Posterior vena cava (tissue), 2 donors: ENCODE measurements around the gene PNN. TPM values are rescaled to one million over a fixed set of nuclear protein-coding genes. Genes with fewer than 3 reads are reported as not detected.
"Not testable (repeated sequence)": the region's sequence is repeated elsewhere in the genome, so short reads cannot be mapped to it uniquely, and the experiment has no call there.

ENCODE experiments used
- DNase-seq: peaks from one replicate; pipeline ENCODE4 v3.0.0-alpha.2; 2020; ENCODE audit warnings: low spot score
- intact Hi-C, 2 donors: fragments of 100-400 bp; cut with DNase I; formaldehyde crosslinking; loops; one replicate each; pipeline versions ENCODE4 v1.14.1 to v1.14.2; 2022 to 2023
- long read RNA-seq, 2 donors: library from polyadenylated mRNA; unstranded; transcript quantifications; one replicate each; pipeline ENCODE4 v2.0.0, GENCODE V29; 2020 to 2021
- total RNA-seq, 2 donors: library from RNA; stranded (reverse); fragmentation: NEBNext Ultra II Directional; extraction: Animal tissue kit (Norgen Biotek cat#: 25700); gene quantifications; one replicate each; pipeline ENCODE4 v1.2.1, GENCODE V29; 2021
- donor health status: DM: yes; HTN: yes; CAD: no.
- donor health status: DM: yes; HTN: yes; CAD: no.

PNN gene
- total RNA-seq = 10 to 100 TPM; 37.7 to 42.6 TPM
- long read RNA-seq, donor 1, transcript PNN-201 (9 exons, 3,576 nt) = major isoform, 11 of 15 reads
- long read RNA-seq, donor 1, partial matches to known transcripts = 2 of 15 reads
- long read RNA-seq, donor 1, other reads (novel, unspliced or antisense) = 2 of 15 reads
- long read RNA-seq, donor 2, transcript PNN-201 (9 exons, 3,576 nt) = major isoform, 36 of 48 reads
- long read RNA-seq, donor 2, partial matches to known transcripts = 8 of 48 reads
- long read RNA-seq, donor 2, other reads (novel, unspliced or antisense) = 4 of 48 reads

GRCh38 chr14:39174560-39175444, at the start of gene PNN:
Gene PNN (plus strand): TSS chr14:39175254. CDS start chr14:39175280, 26 bp downstream.
- intact Hi-C loops = loop anchor here in 1 of 2 donors (10.0 kb wide), 1 partner anchor 100 kb away; no protein-coding TSS in a partner anchor
- peak; percentile 98 for DNase-seq

- intact Hi-C loops, DNase-seq: not testable (repeated sequence)
Observed at GRCh38 chr14:39137835-39138234, 37.2 kb upstream of the PNN start.

- intact Hi-C loops = no loop called here
- DNase-seq = no peak
Observed at GRCh38 chr14:39138440-39138839, 36.6 kb upstream of the PNN start.

GRCh38 chr14:39140170-39140569, 34.9 kb upstream of the PNN start:
- intact Hi-C loops = no loop called here
- DNase-seq = no peak

DNA sequence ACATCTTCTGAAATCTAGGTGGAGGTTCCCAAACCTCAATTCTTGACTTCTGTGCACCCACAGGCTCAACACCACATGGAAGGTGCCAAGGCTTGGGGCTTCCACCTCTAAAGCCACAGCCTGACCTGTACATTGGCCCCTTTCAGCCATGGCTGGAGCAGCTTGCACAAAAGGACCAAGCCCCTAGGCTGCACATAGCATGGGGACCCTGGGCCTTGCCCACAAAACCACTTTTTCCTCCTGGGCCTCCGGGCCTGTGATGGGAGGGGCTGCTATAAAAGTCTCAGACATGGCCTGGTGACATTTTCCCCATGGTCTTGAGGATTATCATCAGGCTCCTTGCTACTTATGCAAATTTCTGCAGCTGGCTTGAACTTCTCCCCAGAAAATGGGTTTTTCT, 33.4 kb upstream of the PNN start:
- intact Hi-C loops, DNase-seq: not testable (repeated sequence)

DNA sequence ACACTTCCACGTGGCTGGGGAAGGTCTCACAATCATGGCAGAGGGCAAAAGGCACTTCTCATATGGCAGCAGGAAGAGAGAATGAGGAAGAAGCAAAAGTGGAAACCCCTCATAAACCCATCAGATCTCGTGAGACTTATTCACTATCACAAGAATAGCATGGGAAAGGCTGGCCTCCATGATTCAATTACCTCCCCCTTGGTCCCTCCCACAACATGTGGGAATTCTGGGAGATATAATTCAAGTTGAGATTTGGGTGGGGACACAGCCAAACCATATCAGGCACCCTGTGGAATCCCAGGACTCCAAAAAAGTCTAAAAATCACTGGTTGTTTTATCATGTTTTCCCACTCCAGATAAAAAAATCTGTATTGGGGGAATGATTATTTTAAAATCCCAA, 31.8 kb upstream of the PNN start:
- intact Hi-C loops = not testable (repeated sequence)

DNA sequence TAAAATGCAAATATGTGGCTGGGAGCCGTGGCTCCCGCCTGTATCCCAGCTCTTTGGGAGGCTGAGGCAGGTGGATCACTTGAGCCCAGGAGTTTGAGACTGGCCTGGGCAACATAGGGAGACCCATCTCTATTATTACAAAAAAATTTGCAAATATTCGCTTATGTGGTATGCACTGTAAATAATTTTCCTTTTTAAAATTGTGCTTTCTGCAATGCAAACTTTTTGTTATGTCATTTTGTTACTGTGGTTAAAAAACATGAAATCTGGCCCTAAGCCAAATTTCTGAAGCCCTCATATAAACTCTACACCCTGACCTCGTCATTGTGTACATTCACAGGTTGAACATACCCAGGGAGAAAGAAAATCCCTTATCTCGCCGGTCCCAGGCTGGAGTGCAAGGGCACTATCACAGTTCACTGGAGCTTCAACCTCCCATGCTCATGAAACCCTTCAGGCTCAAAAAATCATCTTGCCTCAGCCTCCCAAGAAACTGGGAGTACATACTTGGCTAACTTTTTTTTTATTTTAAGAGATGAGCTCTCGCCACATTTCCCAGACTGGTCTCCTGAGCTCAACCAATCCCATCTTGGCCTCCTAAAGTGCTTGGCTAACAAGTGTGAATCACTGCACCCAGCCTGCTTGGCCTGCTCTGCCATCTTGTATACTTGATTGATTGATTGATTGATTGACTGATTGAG, 29.6 kb upstream of the PNN start:
- intact Hi-C loops = no loop called here
- DNase-seq = no peak

More for the DNA sequence above, 31.8 kb upstream of the PNN start:
- DNase-seq = not testable (repeated sequence)

DNA sequence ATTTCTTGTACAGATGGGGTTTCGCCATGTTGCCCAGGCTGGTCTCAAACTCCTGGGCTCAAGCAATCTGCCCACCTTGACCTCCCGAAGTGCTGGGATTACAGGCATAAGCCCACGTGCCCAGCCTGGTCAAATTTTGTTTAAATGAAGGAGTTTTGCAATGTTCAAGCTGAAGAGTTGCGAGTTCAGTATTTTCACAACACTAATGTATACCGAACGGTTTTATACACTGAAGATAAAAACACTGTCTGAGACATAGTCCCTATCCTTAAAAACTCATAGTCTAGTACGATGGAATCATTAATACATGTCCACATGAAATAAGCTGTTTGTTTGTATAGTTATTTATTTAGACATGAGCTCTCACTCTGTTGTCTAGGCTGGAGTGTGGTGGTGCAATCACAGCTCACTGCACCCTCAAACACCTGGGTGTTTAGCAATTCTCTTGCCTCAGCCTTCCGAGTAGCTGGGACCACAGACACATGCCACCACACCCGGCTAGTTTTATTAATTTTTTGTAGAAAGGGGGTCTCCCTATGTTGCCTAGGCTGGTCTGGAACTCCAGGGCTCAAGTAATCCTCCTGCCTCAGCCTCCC, 20.4 kb upstream of the PNN start:
- intact Hi-C loops = no loop called here
- no peak for DNase-seq

DNA sequence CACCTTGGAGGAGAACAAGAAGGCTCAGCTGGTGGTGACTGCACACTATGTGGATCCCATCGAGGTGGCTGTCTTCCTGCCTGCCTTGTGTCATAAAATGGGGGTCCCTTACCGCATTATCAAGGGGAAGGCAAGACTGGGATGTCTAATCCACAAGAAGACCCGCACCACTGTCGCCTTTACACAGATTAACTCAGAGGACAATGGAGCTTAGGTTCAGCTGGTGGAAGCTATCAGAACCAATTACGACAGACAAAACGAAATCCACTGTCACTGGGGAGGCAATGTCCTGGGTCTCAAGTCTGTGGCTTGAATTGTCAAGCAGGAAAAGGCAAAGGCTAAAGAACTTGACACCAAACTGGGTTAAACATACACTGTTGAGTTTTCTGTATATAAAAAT, 17.6 kb upstream of the PNN start:
- intact Hi-C loops = no loop called here

DNA sequence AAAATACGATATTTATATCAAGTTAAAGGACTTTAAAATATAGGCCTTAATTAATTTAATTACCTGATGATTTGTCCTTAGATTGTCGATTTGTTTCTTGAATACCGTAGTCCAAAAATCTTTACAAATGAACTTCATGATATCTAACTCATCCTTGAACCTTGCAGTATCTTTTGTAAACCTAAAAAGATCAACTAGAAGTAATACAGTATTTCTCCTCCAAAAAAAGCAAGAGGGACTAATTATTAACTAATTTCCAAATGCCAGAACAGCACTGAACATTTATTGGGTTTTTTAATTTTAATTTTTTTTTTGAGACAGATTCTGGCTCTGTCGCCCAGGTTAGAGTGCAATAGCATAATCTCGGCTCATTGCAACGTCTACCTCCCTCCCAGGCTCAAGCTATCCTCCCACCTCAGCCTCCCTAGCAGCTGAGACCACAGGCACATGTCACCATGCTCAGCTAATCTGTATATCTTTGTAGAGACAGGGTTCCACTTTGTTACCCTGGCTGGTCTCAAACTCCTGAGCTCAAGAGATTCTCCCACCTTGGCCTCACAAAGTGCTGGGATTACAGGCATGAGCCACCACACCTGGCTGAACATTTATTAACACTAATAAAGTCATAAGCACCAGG, 16.7 kb upstream of the PNN start:
- intact Hi-C loops = no loop called here
- DNase-seq = no peak

More for the DNA sequence above, 17.6 kb upstream of the PNN start:
- no peak for DNase-seq

DNA sequence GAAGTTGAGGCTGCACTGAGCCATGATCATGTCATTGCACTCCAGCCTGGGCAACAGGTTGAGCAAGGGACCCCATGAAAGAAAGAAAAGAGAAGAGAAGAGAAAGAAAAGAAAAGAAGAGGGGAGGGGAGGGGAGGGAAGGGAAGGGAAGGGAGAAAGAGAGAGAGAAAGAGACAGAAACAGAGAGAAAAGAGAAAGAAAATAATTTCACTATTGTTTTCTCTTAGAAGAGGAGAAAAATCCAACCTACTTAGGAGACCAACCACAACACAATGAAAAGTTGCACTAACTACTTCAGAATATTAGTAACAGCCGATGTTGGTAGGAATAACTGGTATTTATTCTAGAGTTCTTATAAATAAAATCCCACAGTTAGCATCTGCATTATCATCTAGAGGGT, 14.6 kb upstream of the PNN start:
- intact Hi-C loops = loop anchor here in 1 of 2 donors (10.0 kb wide), 1 partner anchor 46 kb away; the partner anchor contains the start of gene GEMIN2
- no peak for DNase-seq

DNA sequence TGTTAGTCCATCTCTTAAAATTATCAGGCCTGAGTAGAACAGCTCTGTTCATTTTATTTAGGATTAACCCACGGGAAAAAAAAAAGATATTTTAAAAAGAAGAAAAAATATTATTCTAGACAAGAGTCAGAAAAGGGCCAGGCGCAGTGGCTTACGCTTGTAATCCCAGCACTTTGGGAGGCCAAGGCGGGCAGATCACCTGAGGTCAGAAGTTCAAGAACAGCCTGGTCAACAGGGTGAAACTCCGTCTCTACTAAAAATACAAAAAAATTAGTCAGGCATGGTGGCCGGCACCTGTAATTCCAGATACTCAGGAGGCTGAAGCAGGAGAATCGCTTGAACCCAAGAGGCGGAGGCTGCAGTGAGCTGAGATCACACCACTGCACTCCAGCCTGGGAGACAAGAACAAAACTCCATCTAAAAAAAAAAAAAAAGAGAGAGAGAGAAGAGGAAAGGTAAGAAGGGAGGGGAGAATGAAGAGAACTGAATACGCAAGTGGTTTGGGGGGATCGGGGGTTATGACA, 7.2 kb upstream of the PNN start:
- intact Hi-C loops = loop anchor here in 1 of 2 donors (10.0 kb wide), 1 partner anchor 53 kb away; the partner anchor contains the start of gene GEMIN2
- DNase-seq = not testable (repeated sequence)

GRCh38 chr14:39168591-39168990, 6.5 kb upstream of the PNN start:
- no peak for DNase-seq
- intact Hi-C loops = loop anchor here in 1 of 2 donors (10.0 kb wide), 1 partner anchor 54 kb away; the partner anchor contains the start of gene GEMIN2

DNA sequence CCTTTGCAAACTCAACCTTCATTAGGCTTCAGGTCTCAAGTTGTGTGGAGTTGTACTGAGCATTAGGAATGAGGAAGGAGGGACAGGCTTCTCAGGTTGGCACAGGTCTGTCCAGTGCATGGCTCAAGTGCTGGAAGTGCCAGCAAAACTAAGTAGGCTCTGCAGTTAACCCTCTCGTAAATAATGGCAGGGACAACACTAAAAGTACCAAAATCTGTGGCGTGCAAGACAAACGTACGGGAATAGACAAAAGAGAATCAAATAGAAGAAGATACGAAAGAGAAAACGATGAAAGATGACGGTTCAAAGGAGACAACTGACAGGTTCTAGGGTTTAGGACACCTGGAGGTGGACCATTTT, 5.5 kb upstream of the PNN start:
- intact Hi-C loops = loop anchor here in 1 of 2 donors (10.0 kb wide), 1 partner anchor 55 kb away; the partner anchor contains the start of gene GEMIN2
- no peak for DNase-seq

DNA sequence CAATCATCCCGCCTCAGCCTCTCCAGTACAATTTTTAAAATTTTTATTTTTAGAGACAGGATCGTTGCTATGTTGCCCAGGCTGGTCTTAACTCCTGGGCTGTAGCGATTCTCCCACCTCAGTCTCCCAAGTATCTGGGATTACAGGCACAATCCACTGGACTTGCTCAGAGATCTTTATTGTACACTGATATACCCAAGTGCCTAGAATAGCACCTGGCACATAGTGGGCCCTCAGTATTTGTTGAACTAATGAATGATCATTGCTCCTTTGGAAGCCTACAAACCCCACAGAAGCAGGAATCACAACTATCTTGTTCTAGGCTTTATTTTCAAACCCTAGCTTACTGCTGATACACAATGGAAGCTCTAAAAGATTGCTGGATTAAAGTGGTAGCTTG, 1.9 kb upstream of the PNN start:
- intact Hi-C loops = loop anchor here in 1 of 2 donors (10.0 kb wide), 1 partner anchor 102 kb away; no protein-coding TSS in a partner anchor
- no peak for DNase-seq

- intact Hi-C loops = loop anchor here in 1 of 2 donors (10.0 kb wide), 1 partner anchor 99 kb away; no protein-coding TSS in a partner anchor
Observed at GRCh38 chr14:39175445-39176262, 600 bp downstream of the PNN start.

More at GRCh38 chr14:39175445-39176262, 600 bp downstream of the PNN start:
- DNase-seq = no peak
